ACC112 (cell line): ENCODE data around the gene DNAJC24.

Experiments used
- H2AFZ ChIP-seq: fragments of 200-600 bp; sonication (generic); one replicate; pipeline ENCODE4 v1.6.0; 2017; ENCODE audit warnings: antibody characterized with exemption, low read length; ENCODE audit not compliant: unreplicated experiment
- H3K27ac ChIP-seq: fragments of 200-600 bp; sonication (generic); 2 replicates; pipeline ENCODE4 v1.5.1; 2014; ENCODE audit warnings: low read depth, mild to moderate bottlenecking, antibody characterized with exemption, low read length, moderate library complexity
- H3K27me3 ChIP-seq: fragments of 200-600 bp; sonication (generic); 2 replicates; pipeline ENCODE4 v1.6.1; 2014; ENCODE audit warnings: mild to moderate bottlenecking, antibody characterized with exemption, low read length, moderate library complexity, mixed read lengths; ENCODE audit not compliant: insufficient read depth
- H3K36me3 ChIP-seq: fragments of 200-600 bp; sonication (generic); 2 replicates; pipeline ENCODE4 v1.6.1; 2016; ENCODE audit warnings: mild to moderate bottlenecking, antibody characterized with exemption, low read length, moderate library complexity, mixed read lengths; ENCODE audit not compliant: insufficient read depth
- H3K4me1 ChIP-seq: fragments of 200-600 bp; sonication (generic); one replicate; pipeline ENCODE4 v1.6.1; 2016; ENCODE audit warnings: low read length, mixed read lengths; ENCODE audit not compliant: insufficient read depth, unreplicated experiment, control insufficient read depth
- H3K4me3 ChIP-seq: fragments of 200-600 bp; sonication (generic); 2 replicates; pipeline ENCODE4 v1.5.1; 2014; ENCODE audit warnings: mild to moderate bottlenecking, low read depth, low read length
- H3K79me2 ChIP-seq: fragments of 200-600 bp; sonication (generic); one replicate; pipeline ENCODE4 v1.6.0; 2016; ENCODE audit warnings: low read length; ENCODE audit not compliant: control insufficient read depth, unreplicated experiment, insufficient read depth

The DNAJC24 gene

DNA sequence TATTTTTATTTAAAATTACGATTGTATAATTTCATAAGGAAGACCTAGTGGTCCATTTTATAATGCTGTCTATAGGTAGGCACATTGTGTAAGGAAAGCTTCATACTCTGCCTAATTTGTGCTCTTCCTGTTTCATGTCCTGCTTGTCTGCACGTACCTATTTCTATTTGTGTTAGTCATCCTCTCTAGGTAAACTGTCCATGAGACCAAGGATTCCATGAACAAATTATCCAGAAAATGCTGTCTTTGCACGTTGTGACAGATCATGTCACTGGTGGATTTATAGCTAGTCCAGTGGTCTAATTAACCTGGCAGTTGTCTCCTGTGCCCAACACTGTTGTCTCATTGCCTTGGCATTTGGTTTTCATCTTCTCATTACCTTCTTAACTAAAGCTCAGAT is 44.7 kb downstream of the DNAJC24 start:
- Histone ChIP-seq H3K4me3 (no peak overlapping the region), H3K27me3 (no peaks in the 10 kb centered on the region), H3K79me2 (no peaks in the 10 kb centered on the region), H3K27ac (no peak overlapping the region), H3K36me3 (no peaks in the 10 kb centered on the region), H2AFZ (no peak overlapping the region), H3K4me1 (peaks cover 4% of the 10 kb centered on the region)

DNA sequence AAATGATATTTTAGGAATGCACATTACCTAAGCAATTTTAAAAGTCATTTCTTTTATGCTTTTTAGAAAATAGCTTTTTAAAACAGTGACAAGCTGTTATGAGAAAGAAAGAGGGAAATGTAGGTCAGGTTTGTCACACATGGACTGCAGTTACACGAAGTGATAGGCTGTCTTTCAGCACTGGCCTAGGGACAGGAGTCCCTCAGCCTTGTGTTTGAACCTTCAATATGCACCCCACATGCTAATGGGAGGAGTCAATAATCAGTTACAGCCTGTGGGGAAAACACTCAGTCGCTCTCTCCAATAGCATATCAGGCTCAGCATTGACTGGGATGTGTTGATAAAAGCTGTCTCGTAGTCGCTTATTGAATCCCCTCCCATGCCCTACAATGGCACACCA is 45.8 kb downstream of the DNAJC24 start:
- Histone ChIP-seq H3K4me1 (peaks cover 4% of the 10 kb centered on the region), H3K27me3 (no peaks in the 10 kb centered on the region), H3K27ac (no peak overlapping the region), H3K79me2 (no peaks in the 10 kb centered on the region), H3K4me3 (no peak overlapping the region), H3K36me3 (no peaks in the 10 kb centered on the region), H2AFZ (no peak overlapping the region)

DNA sequence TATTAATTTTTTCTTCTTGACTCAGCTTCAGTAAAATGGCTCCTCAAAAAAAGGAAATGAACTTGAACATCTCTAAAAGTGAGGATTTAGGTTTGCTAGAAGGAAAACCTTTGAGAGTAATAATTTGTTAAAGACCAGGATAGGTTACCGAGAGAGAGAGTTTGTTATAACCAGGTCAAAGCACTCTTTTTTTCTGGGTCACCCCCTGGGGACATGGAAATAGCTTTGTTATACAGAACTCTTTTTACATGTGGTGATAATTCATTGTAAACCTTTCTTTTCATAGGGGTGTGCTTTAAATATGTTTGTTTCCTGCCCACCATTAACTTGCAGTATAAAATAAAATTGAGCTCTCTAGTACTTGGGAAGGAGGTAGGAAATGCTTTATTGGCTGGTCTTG is 47.7 kb downstream of the DNAJC24 start:
- Histone ChIP-seq H3K27ac (no peak overlapping the region), H3K79me2 (no peaks in the 10 kb centered on the region), H3K36me3 (no peaks in the 10 kb centered on the region), H3K4me1 (peaks cover 4% of the 10 kb centered on the region), H3K27me3 (no peaks in the 10 kb centered on the region), H3K4me3 (no peak overlapping the region), H2AFZ (no peak overlapping the region)

DNA sequence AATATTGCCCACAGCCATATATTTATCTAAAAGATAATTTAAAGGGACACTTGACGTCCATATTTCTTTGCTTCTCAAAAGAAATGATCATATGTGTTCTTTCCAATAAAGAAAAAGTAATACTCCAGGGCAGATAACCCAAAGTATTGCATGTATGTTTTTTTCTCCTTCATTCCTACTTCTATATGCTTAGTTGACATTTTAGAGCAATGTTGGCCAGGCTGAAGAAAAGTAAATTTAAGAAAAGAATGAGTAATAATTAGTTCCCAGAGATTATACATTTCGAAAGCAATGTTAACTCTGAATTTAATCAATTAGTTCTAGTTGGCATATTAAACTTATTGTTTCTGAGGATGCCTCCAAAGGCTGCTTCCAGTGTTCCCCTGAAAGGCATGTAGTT is 48.2 kb downstream of the DNAJC24 start:
- no peak overlapping the region for H2AFZ ChIP-seq
- H3K27me3 ChIP-seq = no peaks in the 10 kb centered on the region
- no peaks in the 10 kb centered on the region for H3K36me3 ChIP-seq
- H3K79me2 ChIP-seq = no peaks in the 10 kb centered on the region
- peaks cover under 1% of the 10 kb centered on the region for H3K4me1 ChIP-seq
- H3K27ac ChIP-seq = no peak overlapping the region
- H3K4me3 ChIP-seq = no peak overlapping the region

DNA sequence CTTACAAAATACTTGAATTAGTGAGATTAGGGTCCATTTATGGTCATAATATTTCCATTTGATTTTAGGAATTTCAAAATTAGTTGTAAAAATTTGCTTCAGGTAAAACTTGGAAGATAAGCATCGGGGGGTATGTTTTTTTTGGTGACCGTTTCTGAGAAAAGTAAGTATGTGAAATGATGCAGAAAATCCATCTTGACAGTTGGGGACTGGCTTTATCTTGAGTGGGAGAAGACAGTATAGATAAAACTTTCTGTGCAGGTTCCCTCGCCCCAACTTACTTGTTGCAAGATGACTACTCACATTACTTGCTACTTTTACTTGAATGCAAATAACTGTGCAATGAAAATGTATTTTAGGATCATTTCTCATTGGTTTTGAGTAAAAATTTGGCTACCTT is 49.5 kb downstream of the DNAJC24 start:
- Histone ChIP-seq H3K36me3 (no peaks in the 10 kb centered on the region), H3K4me1 (no peaks in the 10 kb centered on the region), H3K79me2 (no peaks in the 10 kb centered on the region), H2AFZ (no peak overlapping the region), H3K4me3 (no peak overlapping the region), H3K27me3 (no peaks in the 10 kb centered on the region), H3K27ac (no peak overlapping the region)

DNA sequence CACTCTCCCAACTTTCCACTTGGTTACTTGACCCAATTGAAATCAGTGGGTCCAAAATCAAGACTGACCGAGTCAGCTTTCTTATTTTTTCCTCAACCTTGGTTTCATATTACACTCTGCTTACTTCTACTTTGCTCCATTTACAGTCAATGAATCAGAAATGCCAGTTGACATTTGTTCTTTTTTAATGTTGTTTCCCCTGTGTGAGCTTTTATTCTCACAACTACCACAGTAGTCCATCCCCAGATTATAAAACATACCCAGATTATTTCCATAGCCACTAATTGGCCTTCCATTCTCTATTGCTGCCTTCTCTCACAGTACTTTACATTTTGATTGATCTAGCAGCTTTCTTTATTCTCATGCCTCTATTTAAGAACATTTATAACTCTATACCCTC is 50.0 kb downstream of the DNAJC24 start:
- Histone ChIP-seq H3K36me3 (no peaks in the 10 kb centered on the region), H3K4me1 (no peaks in the 10 kb centered on the region), H3K79me2 (no peaks in the 10 kb centered on the region), H2AFZ (no peak overlapping the region), H3K4me3 (no peak overlapping the region), H3K27ac (no peak overlapping the region), H3K27me3 (no peaks in the 10 kb centered on the region)

DNA sequence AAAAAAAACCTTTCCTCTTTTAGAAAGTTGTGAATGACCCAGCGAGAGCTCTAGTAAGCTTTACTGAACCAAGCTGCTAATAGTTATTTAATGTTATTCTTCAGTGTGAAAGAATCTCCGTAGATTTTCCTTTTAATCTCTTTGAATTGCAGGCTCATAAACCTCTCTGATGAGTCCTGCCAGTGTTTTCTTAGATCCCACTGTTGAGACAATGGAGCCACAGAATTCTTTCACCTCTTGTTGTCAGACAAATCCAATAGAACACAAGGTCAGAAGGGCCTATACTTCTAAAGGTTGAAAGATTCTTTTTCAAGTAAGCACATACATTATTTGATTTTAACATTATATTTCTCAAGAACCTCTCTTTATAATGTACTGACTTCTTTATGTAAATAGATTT is 52.2 kb downstream of the DNAJC24 start:
- Histone ChIP-seq H2AFZ (no peak overlapping the region), H3K36me3 (no peaks in the 10 kb centered on the region), H3K4me1 (no peaks in the 10 kb centered on the region), H3K79me2 (no peaks in the 10 kb centered on the region), H3K27me3 (no peaks in the 10 kb centered on the region), H3K27ac (no peak overlapping the region), H3K4me3 (no peak overlapping the region)

DNA sequence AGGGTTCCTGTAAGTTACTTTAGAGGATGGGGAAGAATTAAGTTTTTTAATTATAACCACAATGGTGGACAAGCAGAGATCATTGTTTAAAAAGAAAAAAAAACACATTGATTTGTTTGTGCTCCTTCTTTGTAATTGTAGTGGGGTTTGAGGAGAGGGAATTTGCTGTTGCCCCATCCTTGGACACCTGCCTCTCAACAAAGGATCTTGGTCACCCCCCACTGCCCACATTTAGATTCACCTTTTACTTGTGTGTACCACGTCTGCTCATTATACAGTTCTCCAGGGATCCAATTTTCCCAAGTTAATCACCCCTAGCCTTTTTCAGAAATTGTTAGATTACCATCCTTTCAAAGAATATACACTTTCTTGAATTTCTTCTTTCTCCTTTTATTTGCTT is 53.0 kb downstream of the DNAJC24 start:
- Histone ChIP-seq H3K27ac (no peak overlapping the region), H3K4me3 (no peak overlapping the region), H2AFZ (no peak overlapping the region), H3K36me3 (no peaks in the 10 kb centered on the region), H3K79me2 (no peaks in the 10 kb centered on the region), H3K27me3 (no peaks in the 10 kb centered on the region), H3K4me1 (no peaks in the 10 kb centered on the region)

DNA sequence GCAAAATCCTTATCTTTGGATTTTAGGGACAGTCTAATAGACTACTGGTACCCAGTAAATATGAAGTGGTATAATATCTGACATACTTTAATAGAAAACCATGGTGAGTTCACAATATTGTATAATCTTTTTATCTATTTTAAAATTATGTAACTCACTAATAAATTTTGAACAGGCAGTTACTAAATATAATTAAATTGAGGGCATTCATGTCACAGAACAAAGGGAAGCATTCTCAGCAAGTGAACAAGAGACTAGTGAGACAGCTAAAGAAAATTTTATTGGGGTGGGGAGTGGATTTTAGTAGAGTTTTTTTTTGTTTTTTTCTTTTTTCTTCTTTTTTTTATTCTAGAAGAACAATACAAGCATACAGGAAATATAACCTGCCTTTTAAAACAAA is 55.0 kb downstream of the DNAJC24 start:
- no peak overlapping the region for H3K27ac ChIP-seq
- no peaks in the 10 kb centered on the region for H3K4me1 ChIP-seq
- H2AFZ ChIP-seq = no peak overlapping the region
- no peaks in the 10 kb centered on the region for H3K79me2 ChIP-seq
- no peaks in the 10 kb centered on the region for H3K27me3 ChIP-seq
- no peak overlapping the region for H3K4me3 ChIP-seq
- no peaks in the 10 kb centered on the region for H3K36me3 ChIP-seq

DNA sequence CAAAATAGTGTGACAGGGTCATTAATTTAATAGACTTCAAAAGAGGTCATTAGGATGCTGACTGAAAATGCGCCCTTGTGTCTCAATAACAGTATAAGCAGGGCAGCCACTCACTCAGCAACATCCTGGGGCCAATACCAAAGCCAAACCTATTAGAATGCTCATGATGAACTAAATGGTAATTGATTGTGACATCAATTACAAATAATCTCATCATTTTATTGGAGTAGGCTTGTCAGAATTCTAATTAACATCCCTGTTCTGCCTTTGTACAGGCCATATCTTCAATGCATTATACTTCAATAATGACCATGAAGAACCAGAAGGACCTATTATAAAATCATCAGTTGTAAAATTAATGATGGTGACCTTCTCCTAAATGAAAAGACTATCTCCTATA is 64.2 kb downstream of the DNAJC24 start:
- no peak overlapping the region for H3K27ac ChIP-seq
- H3K4me1 ChIP-seq = peaks cover 6% of the 10 kb centered on the region
- 0 out of 2 replicates have a peak, but pooled peaks cover 2% of the 10 kb centered on the region for H3K36me3 ChIP-seq
- H2AFZ ChIP-seq = no peak overlapping the region
- H3K79me2 ChIP-seq = no peaks in the 10 kb centered on the region
- no peak overlapping the region for H3K4me3 ChIP-seq
- no peaks in the 10 kb centered on the region for H3K27me3 ChIP-seq

DNA sequence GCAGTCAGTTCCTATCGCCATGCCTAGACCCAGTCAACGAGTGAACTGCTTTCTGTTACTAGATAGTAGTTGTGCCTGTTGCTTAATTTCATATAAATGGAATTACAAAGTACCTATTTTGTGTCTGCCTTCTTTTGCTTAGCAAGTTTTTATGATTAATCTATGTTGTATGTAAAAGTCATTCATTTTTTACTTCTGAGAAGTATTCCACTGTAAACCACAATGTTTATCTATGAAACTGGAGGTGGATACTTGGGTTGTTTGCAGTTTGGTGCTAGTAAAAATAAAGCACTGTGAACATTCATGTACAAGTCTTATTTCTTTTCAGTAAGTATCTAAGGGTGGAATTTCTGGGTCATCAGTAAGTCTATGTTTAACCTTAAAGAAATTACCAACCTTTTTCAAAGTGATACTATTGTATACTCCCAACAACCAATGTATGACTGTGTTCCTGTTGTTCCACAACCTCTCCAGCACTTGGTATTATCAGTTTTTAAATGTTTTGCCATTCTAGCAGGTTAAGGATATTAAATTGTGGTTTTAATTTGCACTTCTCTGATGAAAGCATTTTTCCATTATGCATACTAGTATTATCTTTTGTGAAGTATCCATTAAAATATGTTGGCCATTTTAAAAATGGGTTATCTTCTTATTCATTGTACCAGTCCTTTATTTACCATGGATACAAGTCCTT is 68.2 kb downstream of the DNAJC24 start:
- H3K27ac ChIP-seq = peak overlapping the region; percentile 40
- H3K36me3 ChIP-seq = no peaks in the 10 kb centered on the region

More for the DNA sequence above, 68.2 kb downstream of the DNAJC24 start:
- Histone ChIP-seq H3K27me3 (no peaks in the 10 kb centered on the region), H3K4me3 (no peak overlapping the region), H2AFZ (no peak overlapping the region), H3K79me2 (no peaks in the 10 kb centered on the region), H3K4me1 (peaks cover 6% of the 10 kb centered on the region)
